HepG2 (cell line): ENCODE measurements around the gene LRIG1. TPM values are rescaled to one million over a fixed set of nuclear protein-coding genes. Genes with fewer than 3 reads are reported as not detected.

Experiments used
- AGO2 ChIP-seq: fragments of 200-400 bp; formaldehyde crosslinking; optimal IDR thresholded peaks from 2 replicates; pipeline ENCODE3; 2017; ENCODE audit warnings: mild to moderate bottlenecking, low read depth, low read length, moderate library complexity
- BORCS8-MEF2B ChIP-seq: sonication (generic); formaldehyde crosslinking; IDR thresholded peaks from 2 replicates; pipeline ENCODE4 v1.8.0; 2022; ENCODE audit warnings: mild to moderate bottlenecking, missing genetic modification reagents
- CBX1 ChIP-seq: IDR thresholded peaks from one replicate; pipeline ENCODE4 v1.6.1; 2016; ENCODE audit warnings: antibody characterized with exemption, low read depth
- E2F2 ChIP-seq: sonication (generic); formaldehyde crosslinking; IDR thresholded peaks from 2 replicates; pipeline ENCODE4 v1.4.0; 2020; ENCODE audit warnings: missing genetic modification reagents, borderline replicate concordance
- ELF1 ChIP-seq: sonication (generic); formaldehyde crosslinking; IDR thresholded peaks from 2 replicates; pipeline ENCODE4 v1.4.0; 2020; ENCODE audit warnings: missing genetic modification reagents
- ELF4 ChIP-seq: sonication (generic); formaldehyde crosslinking; IDR thresholded peaks from 2 replicates; pipeline ENCODE4 v1.5.0; 2020; ENCODE audit warnings: missing genetic modification reagents, mild to moderate bottlenecking, moderate library complexity, borderline replicate concordance
- ETV5 ChIP-seq: IDR thresholded peaks from 2 replicates; pipeline ENCODE4 v1.6.1; 2018; ENCODE audit warnings: missing biosample characterization, missing genetic modification reagents, inconsistent platforms, borderline replicate concordance
- FIP1L1 ChIP-seq: fragments of 200-400 bp; formaldehyde crosslinking; IDR thresholded peaks from 2 replicates; pipeline ENCODE4 v1.6.1; 2018; ENCODE audit warnings: low read depth, mild to moderate bottlenecking, low read length, moderate library complexity, borderline replicate concordance; ENCODE audit not compliant: insufficient read depth
- GABPB1 ChIP-seq: IDR thresholded peaks from 2 replicates; pipeline ENCODE4 v1.6.1; 2016; ENCODE audit warnings: mild to moderate bottlenecking, missing genetic modification reagents, moderate library complexity, missing compliant biosample characterization
- GLI4 ChIP-seq: sonication (generic); formaldehyde crosslinking; IDR thresholded peaks from 2 replicates; pipeline ENCODE4 v1.5.1; 2020; ENCODE audit warnings: missing genetic modification reagents, mild to moderate bottlenecking, moderate library complexity, borderline replicate concordance
- GTF3A ChIP-seq: sonication (generic); formaldehyde crosslinking; conservative IDR thresholded peaks from 2 replicates; pipeline ENCODE4 v1.4.0; 2020; ENCODE audit warnings: mild to moderate bottlenecking, missing genetic modification reagents
- HMGA1 ChIP-seq: sonication (generic); formaldehyde crosslinking; conservative IDR thresholded peaks from 2 replicates; pipeline ENCODE4 v1.4.0; 2020; ENCODE audit warnings: missing genetic modification reagents
- MLXIP ChIP-seq: sonication (generic); formaldehyde crosslinking; IDR thresholded peaks from 2 replicates; pipeline ENCODE4 v1.9.0; 2021; ENCODE audit warnings: missing genetic modification reagents, borderline replicate concordance
- NR0B2 ChIP-seq: sonication (generic); formaldehyde crosslinking; IDR thresholded peaks from 2 replicates; pipeline ENCODE4 v1.4.0; 2020; ENCODE audit warnings: mild to moderate bottlenecking, missing genetic modification reagents
- PHF8 ChIP-seq: sonication (generic); formaldehyde crosslinking; IDR thresholded peaks from 2 replicates; pipeline ENCODE4 v1.5.0; 2020; ENCODE audit warnings: missing genetic modification reagents
- RAD51 ChIP-seq: fragments of 450-650 bp; IDR thresholded peaks from 2 replicates; pipeline ENCODE4 v1.6.1; 2016; ENCODE audit warnings: borderline replicate concordance
- SIN3B ChIP-seq: fragments of 150-350 bp; IDR thresholded peaks from 2 replicates; pipeline ENCODE4 v1.6.1; 2014; ENCODE audit warnings: low read length
- TOE1 ChIP-seq: sonication (generic); formaldehyde crosslinking; IDR thresholded peaks from 2 replicates; pipeline ENCODE4 v1.4.0; 2020; ENCODE audit warnings: mild to moderate bottlenecking, missing genetic modification reagents
- ZNF124 ChIP-seq: sonication (generic); formaldehyde crosslinking; IDR thresholded peaks from 2 replicates; pipeline ENCODE4 v1.4.0; 2020; ENCODE audit warnings: missing genetic modification reagents
- ZNF17 ChIP-seq: sonication (generic); formaldehyde crosslinking; IDR thresholded peaks from 2 replicates; pipeline ENCODE4 v1.5.0; 2020; ENCODE audit warnings: mild to moderate bottlenecking, missing genetic modification reagents
- ZNF317 ChIP-seq: sonication (generic); formaldehyde crosslinking; IDR thresholded peaks from 2 replicates; pipeline ENCODE4 v1.5.0; 2020; ENCODE audit warnings: mild to moderate bottlenecking, missing genetic modification reagents
- ZNF451 ChIP-seq: sonication (generic); formaldehyde crosslinking; IDR thresholded peaks from 2 replicates; pipeline ENCODE4 v1.5.0; 2020; ENCODE audit warnings: mild to moderate bottlenecking, missing genetic modification reagents
- ZNF513 ChIP-seq: sonication (generic); formaldehyde crosslinking; conservative IDR thresholded peaks from 2 replicates; pipeline ENCODE4 v1.5.0; 2020; ENCODE audit warnings: missing genetic modification reagents
- ZNF563 ChIP-seq: sonication (generic); formaldehyde crosslinking; IDR thresholded peaks from 2 replicates; pipeline ENCODE4 v1.8.0; 2022; ENCODE audit warnings: mild to moderate bottlenecking, moderate library complexity, missing genetic modification reagents
- ZNF660 ChIP-seq: sonication (generic); formaldehyde crosslinking; IDR thresholded peaks from 2 replicates; pipeline ENCODE4 v1.5.1; 2020; ENCODE audit warnings: mild to moderate bottlenecking, low read depth, missing genetic modification reagents, borderline replicate concordance
- ZNF883 ChIP-seq: sonication (generic); formaldehyde crosslinking; IDR thresholded peaks from 2 replicates; pipeline ENCODE4 v1.5.1; 2020; ENCODE audit warnings: mild to moderate bottlenecking, missing genetic modification reagents; ENCODE audit errors: not compliant biosample characterization
- polyA plus RNA-seq, 8 experiments: library from polyadenylated mRNA; depleted of rRNA in 3 of 8; stranded (reverse) in 7 of 8; unstranded in 1 of 8; fragments of >200 nt; fragmentation: Illumina TruSeq in 4 of 8; extraction: Trizol in 4 of 8; gene quantifications; 2 replicates each; pipeline versions ENCODE4 v1.2.1 to v1.2.3, GENCODE V29; 2011 to 2016; ENCODE audit warnings: low read depth in 4 of 8, missing spikeins in 1 of 8, mixed read lengths in 1 of 8; ENCODE audit not compliant: insufficient read depth in 1 of 8
- total RNA-seq, 5 experiments: library from RNA; depleted of rRNA; stranded (reverse); fragments of >200 nt; fragmentation: Illumina TruSeq; extraction: Trizol; gene quantifications; 2 replicates each; pipeline ENCODE4 v1.2.3, GENCODE V29; 2016; ENCODE audit warnings: low read depth in 1 of 5

The LRIG1 gene
- total and polyA plus RNA-seq, 2 of the 13 experiments (the other 11 are each of a cell fraction or from before 2014, with no cell fraction given) = 17.8 to 24.8 TPM

- TF ChIP-seq NR0B2 (CRISPR knock-in tag) (no peak), ZNF17 (CRISPR knock-in tag) (no peak), ZNF660 (CRISPR knock-in tag) (no peak), ELF4 (no peak), GLI4 (CRISPR knock-in tag) (no peak), ELF1 (no peak), ZNF317 (CRISPR knock-in tag) (no peak), ZNF563 (no peak), CBX1 (no peak), GTF3A (CRISPR knock-in tag) (no peak), HMGA1 (CRISPR knock-in tag) (no peak), ETV5 (CRISPR knock-in tag) (no peak), E2F2 (CRISPR knock-in tag) (no peak), ZNF451 (CRISPR knock-in tag) (no peak), GABPB1 (CRISPR knock-in tag) (no peak), AGO2 (no peak), FIP1L1 (no peak), TOE1 (CRISPR knock-in tag) (0 out of 2 replicates have a peak, but pooled peaks have one; percentile 55), ZNF513 (CRISPR knock-in tag) (no peak), SIN3B (no peak), BORCS8-MEF2B (CRISPR knock-in tag) (no peak), ZNF124 (CRISPR knock-in tag) (no peak), MLXIP (CRISPR knock-in tag) (no peak), RAD51 (no peak), ZNF883 (no peak), PHF8 (CRISPR knock-in tag) (peak; percentile 15; the same call in 1 of the 2 replicates)
Observed at GRCh38 chr3:66475386-66476020, 25.3 kb downstream of the LRIG1 start (continued).
